GM12864 (cell line): ENCODE results near the gene SLC35G3.
"Not testable (repeated sequence)": the region's sequence is repeated elsewhere in the genome, so short reads cannot be mapped to it uniquely, and the experiment has no call there.

ENCODE experiments used
- DNase-seq: peaks from one replicate; pipeline ENCODE4 v3.0.0-alpha.2; 2011; ENCODE audit warnings: low read depth
- H3K4me3 ChIP-seq: 2 replicates; pipeline ENCODE4 v1.5.1; 2011; ENCODE audit warnings: mild to moderate bottlenecking, low read depth, low read length, control low read depth
- TF ChIP-seq, protein P1 (sequence below): IDR thresholded peaks from 2 replicates; pipeline ENCODE4 v1.5.1; 2011; ENCODE audit warnings: low read depth, mild to moderate bottlenecking, moderate library complexity, low read length, control low read depth, inconsistent platforms; ENCODE audit errors: missing control alignments

SLC35G3 gene

DNA sequence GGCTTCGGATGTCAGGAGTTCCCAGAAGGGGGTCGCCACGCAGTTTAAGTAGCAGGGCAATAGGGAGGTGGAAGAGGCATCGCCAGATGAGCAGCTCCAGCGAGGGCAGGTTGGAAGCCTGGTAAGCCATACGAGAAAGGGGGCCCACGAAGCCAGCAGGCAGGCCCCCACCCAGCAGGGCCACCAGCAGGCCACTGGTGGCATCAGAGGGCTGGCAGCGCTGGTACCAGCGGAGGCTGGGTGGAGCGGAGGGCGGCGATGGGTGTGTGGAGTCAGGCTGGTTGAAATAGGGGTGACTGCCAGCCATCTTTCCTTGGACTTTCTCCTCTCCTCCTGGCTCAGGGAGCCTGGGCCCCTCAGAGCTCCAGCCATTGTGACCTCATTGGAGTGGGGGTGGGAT is at the start of gene SLC35G3:
Gene SLC35G3 (minus strand): TSS at position 393 of the 400 bp plus-strand sequence. CDS start 86 bp downstream, at position 307.
- not testable (repeated sequence) for H3K4me3 ChIP-seq

DNA sequence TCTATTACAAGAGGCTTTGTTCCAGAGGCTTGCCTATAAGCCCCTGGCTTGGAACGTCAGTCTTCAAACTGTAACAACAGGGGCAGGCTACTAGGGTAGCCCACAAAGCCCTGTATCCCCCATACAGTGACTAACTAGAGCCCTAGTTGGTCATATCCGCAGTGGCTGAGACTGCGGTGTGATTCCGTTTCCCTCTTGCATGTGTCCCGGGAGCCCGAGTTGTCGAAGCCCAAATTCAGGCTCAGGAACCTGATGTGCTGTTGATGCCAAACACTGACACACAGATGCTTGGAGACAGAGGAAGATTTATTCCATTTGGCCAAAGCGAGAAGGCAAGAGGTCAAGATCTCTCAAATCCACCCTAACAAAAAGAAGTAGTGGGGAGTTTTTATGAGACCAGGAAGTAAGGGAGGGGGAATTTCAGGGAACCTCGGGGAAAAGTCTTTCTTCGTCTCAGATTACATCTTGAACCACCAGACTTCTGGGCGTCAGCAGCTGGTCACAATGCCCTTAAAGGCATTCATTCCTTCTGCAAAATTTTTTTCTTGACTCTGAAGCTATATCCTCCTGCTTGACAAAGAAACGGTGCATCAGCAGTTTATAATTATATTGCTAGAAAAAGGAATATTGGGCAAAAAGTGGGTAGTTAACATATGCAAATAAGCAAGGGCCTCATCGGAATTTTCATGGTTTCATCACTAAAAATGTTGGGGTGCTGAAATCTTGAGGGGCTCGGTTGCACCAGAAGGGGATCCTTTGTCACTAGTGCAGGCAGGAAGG is 49.6 kb upstream of the SLC35G3 start:
- H3K4me3 ChIP-seq, result peak overlapping the region; percentile 72
- DNase-seq, result no peak

More for the DNA sequence above, at the start of gene SLC35G3:
- not testable (repeated sequence) for DNase-seq

DNA sequence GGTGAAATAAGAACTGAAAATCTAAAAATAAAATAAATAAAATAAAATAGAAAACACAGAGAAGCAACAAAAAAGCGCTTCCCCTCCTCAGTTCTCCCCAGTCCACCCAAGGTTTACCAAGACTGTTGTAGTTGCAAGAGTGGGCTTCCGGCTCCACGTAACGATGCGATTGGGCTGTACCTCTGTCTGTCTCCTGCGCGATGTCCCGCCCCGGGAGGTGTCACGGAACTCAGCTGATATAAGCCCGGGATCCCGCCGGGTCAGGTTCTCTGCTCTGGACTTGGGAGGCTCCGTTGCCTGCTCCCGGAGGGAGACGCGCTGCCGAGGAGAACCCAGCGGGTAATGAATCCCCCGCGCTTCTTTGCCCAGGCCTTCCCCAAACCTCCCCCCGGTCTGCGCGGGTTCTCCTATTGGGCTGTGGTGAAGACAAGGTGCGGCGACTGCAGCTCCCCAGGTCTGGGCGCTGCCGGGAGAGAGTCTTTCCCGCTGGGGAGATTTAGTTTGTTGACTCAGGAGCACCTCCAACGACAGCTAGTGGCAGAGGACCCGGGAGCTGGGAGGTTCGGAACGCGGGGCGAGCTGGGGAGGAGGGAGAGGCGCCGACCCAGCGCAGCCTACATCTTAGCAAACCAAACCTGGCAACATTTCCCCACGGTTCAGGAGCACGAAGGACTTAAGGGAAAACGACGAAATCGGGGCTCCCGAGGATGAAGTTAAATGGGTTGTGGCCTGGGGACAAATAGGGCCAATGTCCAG is 48.8 kb upstream of the SLC35G3 start, which contains the start of gene SLFN5:
Gene SLFN5 (plus strand): TSS at position 268 of the 756 bp plus-strand sequence. CDS start 15,619 bp downstream, outside the sequence.
- peak; percentile 66 for DNase-seq
- peak within 1 kb of the TSS; percentile 72 for H3K4me3 ChIP-seq
- TF ChIP-seq, protein P1, sequence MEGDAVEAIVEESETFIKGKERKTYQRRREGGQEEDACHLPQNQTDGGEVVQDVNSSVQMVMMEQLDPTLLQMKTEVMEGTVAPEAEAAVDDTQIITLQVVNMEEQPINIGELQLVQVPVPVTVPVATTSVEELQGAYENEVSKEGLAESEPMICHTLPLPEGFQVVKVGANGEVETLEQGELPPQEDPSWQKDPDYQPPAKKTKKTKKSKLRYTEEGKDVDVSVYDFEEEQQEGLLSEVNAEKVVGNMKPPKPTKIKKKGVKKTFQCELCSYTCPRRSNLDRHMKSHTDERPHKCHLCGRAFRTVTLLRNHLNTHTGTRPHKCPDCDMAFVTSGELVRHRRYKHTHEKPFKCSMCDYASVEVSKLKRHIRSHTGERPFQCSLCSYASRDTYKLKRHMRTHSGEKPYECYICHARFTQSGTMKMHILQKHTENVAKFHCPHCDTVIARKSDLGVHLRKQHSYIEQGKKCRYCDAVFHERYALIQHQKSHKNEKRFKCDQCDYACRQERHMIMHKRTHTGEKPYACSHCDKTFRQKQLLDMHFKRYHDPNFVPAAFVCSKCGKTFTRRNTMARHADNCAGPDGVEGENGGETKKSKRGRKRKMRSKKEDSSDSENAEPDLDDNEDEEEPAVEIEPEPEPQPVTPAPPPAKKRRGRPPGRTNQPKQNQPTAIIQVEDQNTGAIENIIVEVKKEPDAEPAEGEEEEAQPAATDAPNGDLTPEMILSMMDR, result no peak

More for the DNA sequence above, 49.6 kb upstream of the SLC35G3 start:
- TF ChIP-seq, protein P1, result no peak

DNA sequence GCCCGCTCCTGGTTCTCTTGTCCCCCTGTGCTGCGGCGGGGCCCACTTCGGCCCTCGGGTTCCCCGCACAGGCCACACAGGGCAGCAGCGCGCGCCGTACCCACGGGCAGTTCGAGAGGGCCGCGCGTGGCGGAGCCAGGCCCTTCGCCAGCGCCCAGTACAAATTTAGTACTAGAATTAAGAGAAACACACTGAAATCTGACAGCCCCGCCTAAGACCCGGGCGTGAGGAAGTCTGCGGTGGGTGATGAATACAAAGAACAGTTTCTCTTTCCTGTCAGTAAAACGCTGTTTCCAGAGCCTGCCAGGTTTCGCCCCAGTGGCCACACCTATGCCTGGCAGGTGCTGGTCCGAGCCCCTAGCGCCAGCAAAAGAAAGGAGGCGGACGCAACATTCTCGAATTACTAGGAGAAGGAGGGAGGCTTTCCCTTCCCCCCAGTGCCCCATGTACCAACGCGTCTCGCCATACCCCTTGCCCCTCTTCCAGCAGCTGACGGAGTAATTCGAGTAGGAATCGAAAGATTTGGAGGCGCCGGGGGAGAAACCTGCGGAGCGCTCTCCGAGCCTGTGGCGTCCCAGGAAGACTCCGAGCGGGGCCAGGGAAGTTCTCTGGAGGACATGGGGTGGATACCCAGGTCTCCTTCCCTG is 48.1 kb upstream of the SLC35G3 start:
- TF ChIP-seq, protein P1, result peak; percentile 55
- peak; percentile 63 for DNase-seq
- H3K4me3 ChIP-seq, result peak overlapping the region; percentile 72

DNA sequence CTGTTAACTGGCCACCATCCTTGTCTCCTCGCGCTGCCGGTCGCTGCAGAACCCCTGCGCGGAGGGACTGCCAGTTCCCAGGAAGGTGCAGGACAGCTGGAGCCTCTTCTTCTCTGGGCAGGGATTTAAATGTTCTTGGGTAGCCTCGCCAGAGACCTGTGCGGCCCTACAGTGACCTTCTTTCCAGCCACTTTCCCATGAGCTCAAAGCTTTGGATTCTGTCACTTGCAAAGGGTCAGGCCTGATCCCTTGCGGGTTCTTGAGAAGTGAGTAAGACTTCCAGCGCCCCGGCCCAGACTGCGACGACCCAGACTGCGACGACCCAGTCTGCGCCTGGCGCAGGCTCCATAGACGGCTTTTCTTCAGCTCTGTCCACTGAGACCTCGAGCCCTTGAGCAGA is 47.3 kb upstream of the SLC35G3 start:
- DNase-seq, result no peak
- H3K4me3 ChIP-seq, result peak overlapping the region; percentile 72; the same call in 1 of the 2 replicates
- TF ChIP-seq, protein P1, result no peak

DNA sequence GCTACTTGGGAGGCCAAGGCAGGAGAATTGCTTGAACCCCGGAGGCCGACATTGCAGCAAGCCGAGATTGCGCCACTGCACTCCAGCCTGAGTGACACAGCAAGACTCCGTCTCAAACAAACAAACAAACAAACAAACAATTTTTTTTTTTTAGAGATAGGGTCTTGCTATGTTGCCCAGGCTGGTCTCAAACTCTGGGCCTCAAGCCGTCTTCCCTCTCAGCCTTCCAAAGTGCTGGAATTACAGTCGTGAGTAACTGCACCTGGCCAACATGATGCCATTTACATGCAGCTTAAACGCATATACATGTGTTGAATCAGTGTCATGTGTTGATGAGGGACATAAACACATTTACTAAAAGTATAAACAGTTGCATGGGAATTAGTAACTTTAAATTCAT is 46.7 kb upstream of the SLC35G3 start:
- H3K4me3 ChIP-seq, result no peak overlapping the region
- TF ChIP-seq, protein P1, result no peak
- no peak for DNase-seq

DNA sequence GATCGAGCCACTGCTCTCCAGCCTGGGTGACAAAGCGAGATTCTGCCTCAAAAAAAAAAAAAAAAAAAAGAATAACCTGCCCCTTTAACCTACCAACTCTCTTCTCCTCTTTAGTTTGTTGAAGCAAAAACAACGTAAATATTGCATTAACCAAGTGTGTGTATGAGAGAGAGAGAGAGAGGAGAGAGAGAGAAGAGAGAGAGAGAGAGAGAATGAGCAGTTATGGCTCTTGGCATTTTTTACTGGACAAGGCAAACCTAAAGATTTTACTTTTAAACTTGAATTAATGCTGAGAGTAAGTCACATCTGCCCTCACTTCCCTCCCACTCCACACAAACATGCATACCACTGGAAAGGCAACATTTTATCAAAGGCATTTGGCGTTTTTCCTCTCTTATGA is 45.6 kb upstream of the SLC35G3 start:
- no peak overlapping the region for H3K4me3 ChIP-seq
- TF ChIP-seq, protein P1, result no peak
- no peak for DNase-seq
